Kidney capillary endothelial cell (primary cell): Measurements from ENCODE around the gene EGR4.
"Not testable (repeated sequence)": the region's sequence is repeated elsewhere in the genome, so short reads cannot be mapped to it uniquely, and the experiment has no call there.

Source experiments
- DNase-seq: peaks from one replicate; pipeline ENCODE4 v3.0.0-alpha.2; 2018; ENCODE audit warnings: low spot score

EGR4 gene

GRCh38 chr2:73263540-73264331 lies 29.6 kb downstream of the EGR4 start:
- DNase-seq, result no peak

GRCh38 chr2:73262691-73263429 lies 30.5 kb downstream of the EGR4 start:
- not testable (repeated sequence) for DNase-seq

- no peak for DNase-seq
Observed at GRCh38 chr2:73262108-73262651, 31.2 kb downstream of the EGR4 start.

GRCh38 chr2:73260338-73260984 lies 32.9 kb downstream of the EGR4 start:
- DNase-seq, result peak; percentile 62

- no peak for DNase-seq
Observed at GRCh38 chr2:73259704-73260337, 33.5 kb downstream of the EGR4 start.

- no peak for DNase-seq
Observed at GRCh38 chr2:73259276-73259675, 34.1 kb downstream of the EGR4 start.

- DNase-seq, result no peak
Observed at GRCh38 chr2:73258913-73259215, 34.5 kb downstream of the EGR4 start.

GRCh38 chr2:73258186-73258912 lies 35.0 kb downstream of the EGR4 start:
- DNase-seq, result no peak

- no peak for DNase-seq
Observed at GRCh38 chr2:73257425-73258125, 35.8 kb downstream of the EGR4 start.

GRCh38 chr2:73257021-73257420 lies 36.3 kb downstream of the EGR4 start:
- DNase-seq, result no peak

- no peak for DNase-seq
Observed at GRCh38 chr2:73256618-73256922, 36.8 kb downstream of the EGR4 start.

- DNase-seq, result no peak
Observed at GRCh38 chr2:73255907-73256617, 37.3 kb downstream of the EGR4 start.

GRCh38 chr2:73255007-73255644 lies 38.2 kb downstream of the EGR4 start:
- no peak for DNase-seq

- no peak for DNase-seq
Observed at GRCh38 chr2:73254343-73255006, 38.9 kb downstream of the EGR4 start.

- no peak for DNase-seq
Observed at GRCh38 chr2:73253901-73254300, 39.4 kb downstream of the EGR4 start.

- no peak for DNase-seq
Observed at GRCh38 chr2:73253400-73253799, 39.9 kb downstream of the EGR4 start.

GRCh38 chr2:73252238-73253027 lies 40.9 kb downstream of the EGR4 start:
- no peak for DNase-seq
